ENCODE results near the gene RRP1B.
"Not testable (repeated sequence)": the region's sequence is repeated elsewhere in the genome, so short reads cannot be mapped to it uniquely, and the experiment has no call there.

The RRP1B gene

DNA sequence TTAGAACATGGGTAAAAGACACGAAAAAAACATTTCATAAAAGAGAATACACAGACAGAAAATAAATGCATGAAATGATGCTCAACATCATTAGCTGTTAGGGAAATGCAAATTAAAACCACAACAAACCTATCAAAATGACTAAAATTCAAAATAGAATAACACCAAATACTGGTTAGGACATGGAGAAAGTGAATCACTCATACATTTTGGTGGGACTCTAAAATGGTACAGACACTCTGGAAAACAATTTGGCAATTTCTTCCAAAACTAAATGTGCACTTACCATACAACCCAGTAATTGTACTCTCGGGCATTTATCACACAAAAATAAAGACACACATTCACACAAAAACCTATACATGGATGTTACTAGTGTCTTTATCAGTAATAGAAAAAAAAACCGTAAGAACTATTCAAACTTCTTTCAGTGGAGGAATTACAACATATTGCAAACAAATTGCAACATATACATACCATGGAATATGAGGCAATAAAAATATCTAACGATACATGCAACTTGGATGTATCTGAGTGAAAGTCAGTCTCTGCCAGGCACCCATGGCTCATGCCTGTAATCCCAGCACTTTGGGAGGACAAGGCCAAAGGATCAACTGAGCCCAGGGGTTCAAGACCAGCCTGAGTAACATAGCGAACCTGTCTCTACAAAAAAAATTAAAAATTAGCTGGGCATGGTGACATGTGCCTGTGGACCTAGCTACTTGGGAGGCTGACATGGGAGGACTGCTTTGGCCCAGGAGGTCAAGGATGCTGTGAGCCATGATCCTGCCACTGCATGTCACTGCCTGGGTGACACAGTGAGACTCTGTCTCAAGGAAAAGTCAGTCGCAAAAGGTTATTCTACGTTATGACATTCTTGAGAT lies 19.6 kb upstream of the RRP1B start:
- no peak for DNase-seq (ENCODE audit: low spot score)

DNA sequence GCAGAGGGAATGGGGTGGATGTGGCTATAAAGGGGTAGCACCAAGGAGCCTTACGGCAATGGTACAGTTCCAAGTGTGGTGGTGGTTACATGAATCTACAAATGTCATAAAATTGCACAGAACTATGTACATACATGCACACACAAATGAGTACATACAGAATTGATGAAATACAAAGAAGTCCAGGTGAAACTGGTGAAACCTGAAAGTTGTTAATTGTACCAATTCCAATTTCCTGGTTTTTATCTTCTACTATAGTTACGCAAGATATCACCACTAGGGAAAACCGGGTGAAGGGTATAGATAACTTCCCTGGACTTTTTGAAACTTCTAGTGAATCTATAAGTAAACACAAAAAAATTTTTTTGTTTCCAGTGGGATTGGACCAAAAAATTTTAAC lies 19.0 kb upstream of the RRP1B start:
- no peak for DNase-seq (ENCODE audit: low spot score)

DNA sequence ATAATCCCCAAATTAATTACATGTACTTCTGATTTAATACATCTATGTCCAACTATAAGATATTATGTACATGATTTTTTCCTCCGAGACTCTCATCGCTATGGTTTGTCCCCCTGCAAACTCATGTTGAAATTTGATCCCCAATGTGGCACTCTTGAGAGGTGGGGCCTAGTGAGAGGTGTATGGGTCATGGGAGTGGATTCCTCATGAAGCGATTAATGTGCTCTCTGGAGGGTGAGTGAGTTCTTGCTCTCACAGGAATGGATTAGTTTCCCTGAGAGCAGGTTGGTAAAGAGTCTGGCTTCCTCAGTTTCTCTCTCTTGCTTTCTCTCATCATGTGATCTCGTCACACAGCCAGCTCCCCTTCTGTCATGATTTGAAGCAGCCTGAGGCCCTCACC lies 16.2 kb upstream of the RRP1B start:
- DNase-seq (ENCODE audit: low spot score) = no peak

DNA sequence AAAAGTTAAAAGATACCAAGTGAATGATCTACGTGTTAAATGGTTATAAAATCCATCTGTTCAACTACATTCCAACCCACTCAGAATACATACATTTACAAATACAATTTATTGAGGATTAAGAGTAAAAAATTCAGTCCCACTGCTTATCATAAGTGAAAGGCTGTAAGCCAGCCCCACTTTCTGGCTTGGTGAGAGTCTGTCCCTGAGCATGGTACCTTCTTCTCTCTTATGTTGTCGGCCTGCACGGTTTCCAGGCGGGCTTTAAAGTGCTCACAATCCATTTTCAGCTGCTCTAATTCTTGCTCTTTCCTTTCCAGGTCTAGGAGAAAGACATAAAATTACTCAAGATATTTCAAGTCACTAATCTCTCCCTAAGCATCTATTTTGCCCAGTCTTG lies 15.3 kb upstream of the RRP1B start:
- no peak for DNase-seq (ENCODE audit: low spot score)

DNA sequence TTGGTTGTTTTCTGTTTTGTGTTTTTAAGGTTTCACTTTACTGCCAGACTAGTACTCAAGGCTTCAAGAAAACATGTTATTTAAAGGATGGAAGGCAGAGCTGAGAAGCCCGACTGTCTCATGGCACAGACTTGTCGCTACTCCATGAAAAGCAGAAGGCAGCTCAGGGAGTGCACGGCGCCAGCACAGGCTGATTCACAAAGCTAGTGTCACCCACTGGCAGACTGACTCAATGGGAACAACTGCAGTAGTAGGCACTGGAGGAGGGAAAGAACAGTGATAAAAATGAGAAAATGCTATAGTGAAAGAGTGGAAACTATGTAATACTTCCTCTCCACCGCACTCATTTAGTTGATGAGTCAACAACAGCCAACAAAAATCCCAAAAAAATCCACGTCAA lies 14.8 kb upstream of the RRP1B start:
- DNase-seq (ENCODE audit: low spot score) = no peak

DNA sequence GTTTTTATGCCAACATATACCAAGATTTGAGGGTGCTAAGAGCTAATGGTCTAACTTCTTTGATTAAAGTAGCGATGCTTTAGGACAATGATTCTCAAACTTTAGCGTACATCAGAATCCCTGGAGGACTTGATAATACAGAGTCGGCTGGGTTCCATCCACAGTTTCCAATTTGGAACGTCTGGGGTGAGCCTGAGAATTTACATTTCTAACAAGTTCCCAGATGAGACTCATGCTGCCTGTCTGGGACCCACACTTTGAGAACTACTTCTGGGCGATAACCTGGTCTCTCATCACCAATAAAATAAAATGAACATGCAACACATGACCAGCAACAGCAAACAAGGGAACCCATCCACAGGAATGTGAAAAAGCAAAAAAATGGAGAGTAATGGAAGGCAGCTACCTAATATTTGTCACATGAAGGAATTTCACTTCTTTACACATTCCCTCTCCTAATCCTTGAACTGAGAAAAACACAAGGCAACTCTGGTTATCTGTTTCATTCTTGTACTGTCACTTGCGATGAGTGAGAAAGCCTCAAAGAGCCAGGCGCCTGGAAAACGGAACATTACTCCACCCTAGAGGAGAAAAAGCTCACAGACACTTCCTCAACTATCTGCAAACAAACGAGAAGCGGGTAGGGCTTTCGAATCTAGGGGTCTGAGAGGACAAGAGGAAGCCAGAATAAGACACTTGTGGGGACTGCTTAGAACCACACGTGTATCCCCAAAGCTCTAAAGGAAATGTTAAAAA lies 14.0 kb upstream of the RRP1B start:
- DNase-seq (ENCODE audit: low spot score) = peak; percentile 47

DNA sequence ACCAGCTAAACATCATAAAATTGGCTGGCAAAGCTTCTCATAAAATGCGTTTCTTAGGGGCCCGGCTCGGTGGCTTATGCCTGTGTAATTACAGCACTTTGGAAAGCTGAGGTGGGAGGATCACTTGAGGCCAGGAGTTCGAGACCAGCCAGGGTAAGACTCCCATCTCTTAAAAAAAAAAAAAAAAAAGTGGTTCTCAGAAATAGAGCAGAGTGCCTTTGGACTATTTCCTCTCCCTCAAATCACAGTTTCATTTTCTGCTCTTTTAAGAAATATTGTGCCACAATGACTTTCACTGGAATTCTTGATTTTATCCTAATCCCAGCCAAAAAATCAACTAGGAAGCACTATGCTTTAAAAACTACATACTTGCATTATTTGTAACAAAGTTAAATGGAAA lies 13.4 kb upstream of the RRP1B start:
- no peak for DNase-seq (ENCODE audit: low spot score)

DNA sequence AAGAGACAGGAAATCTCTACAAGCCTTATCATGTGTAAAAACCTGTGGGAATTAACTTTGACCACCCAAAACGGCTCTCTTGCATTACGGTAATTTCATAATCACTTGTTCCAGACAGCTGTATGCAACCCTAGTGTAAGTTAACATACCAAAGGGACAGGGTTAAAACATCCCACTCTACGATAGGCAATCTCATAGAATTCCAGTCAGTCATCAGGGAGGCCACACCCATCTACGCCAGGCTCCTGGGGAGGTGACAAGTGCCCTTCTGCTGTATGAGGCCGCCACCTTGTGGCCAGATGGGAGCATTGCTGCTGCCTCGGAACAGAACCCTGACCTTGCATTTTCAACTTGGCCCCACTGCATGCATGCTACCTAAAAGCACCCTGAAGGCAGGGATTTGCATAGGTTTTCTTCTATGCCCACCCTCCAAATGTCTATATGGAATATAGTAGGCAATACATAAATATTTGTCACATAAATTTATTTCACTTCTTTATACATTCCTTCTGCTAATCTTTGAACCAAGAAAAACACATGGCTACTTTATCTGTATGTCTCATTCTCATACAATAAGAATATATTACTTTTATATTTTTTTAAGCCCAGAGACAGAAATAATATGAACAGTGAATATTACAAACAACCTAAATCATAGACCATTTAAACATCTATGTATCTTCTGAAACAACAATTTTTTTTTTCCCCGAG lies 12.7 kb upstream of the RRP1B start:
- peak; percentile 85 for DNase-seq (ENCODE audit: low spot score)

DNA sequence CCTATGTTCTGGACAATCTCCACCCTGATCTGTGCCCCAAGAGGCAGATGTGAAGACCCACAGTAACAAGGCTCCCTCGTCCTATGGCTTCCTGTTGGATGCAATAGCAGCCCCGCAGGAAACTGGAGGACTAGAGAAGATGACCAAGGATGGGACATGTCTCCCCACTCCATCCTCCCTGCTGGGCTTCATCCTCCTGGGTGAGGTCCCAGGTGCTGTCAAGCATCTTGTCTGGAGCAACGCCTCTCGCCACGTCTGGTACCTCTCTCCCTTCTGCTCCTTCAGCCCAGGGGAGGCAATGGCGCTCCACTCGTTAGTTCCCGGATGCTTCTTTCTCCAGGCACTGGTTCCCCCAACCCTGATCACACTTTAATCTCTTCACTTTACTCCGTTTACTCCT lies 11.2 kb upstream of the RRP1B start:
- no peak for DNase-seq (ENCODE audit: low spot score)

DNA sequence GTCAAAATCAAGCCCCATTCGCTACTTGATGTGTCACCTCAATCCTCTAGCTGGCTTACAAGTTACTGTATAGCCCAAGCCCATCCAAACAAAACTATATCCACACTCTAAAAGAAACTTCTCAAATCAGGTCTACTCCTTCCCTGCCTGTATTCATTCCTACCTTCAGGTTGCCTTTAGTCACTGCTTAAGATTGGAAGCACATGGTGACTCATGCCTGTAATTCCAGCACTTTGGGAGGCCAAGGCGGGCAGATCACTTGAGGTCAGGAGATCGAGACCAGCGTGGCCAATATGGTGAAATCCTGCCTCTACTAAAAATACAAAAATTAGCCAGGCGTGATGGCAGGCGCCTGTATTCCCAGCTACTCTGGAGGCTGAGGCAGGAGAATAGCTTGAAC lies 7.4 kb upstream of the RRP1B start:
- DNase-seq (ENCODE audit: low spot score) = not testable (repeated sequence)

DNA sequence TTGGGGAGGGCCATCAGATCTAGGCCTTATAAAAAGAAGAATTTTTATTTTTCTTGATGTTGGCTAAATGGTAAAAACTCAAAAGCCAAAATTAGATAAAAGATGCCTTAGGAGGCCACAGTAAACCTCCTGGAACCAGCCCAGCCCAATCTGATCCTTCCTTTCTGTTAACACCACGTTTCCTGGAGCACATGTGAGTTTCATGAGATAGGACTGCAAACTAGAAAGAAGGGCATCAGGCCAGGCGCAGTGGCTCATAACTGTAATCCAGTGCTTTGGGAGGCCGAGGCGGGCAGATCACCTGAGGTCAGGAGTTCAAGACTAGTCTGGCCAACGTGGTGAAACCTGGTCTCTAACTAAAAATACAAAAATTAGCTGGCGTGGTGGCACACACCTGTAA lies 6.7 kb upstream of the RRP1B start:
- DNase-seq (ENCODE audit: low spot score) = no peak

DNA sequence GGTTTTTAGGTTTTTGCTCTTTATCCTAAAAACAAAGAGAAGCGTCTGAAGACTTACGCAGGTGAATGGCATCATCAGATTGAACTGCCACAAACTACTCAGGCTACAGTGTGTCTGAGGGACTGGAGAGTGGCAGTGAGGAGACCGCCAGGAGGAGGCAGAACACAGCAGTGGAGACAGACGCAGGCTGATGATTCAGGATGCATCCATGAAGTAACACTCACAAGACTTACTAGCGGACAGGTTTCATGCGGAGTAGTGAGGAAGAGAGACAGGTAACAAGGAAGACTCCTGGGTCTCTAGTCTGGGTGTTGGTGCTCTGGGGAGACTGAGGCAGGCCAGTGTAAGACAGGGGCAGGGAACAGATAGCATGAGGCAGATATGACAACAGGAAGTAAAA lies 5.7 kb upstream of the RRP1B start:
- DNase-seq (ENCODE audit: low spot score) = no peak

DNA sequence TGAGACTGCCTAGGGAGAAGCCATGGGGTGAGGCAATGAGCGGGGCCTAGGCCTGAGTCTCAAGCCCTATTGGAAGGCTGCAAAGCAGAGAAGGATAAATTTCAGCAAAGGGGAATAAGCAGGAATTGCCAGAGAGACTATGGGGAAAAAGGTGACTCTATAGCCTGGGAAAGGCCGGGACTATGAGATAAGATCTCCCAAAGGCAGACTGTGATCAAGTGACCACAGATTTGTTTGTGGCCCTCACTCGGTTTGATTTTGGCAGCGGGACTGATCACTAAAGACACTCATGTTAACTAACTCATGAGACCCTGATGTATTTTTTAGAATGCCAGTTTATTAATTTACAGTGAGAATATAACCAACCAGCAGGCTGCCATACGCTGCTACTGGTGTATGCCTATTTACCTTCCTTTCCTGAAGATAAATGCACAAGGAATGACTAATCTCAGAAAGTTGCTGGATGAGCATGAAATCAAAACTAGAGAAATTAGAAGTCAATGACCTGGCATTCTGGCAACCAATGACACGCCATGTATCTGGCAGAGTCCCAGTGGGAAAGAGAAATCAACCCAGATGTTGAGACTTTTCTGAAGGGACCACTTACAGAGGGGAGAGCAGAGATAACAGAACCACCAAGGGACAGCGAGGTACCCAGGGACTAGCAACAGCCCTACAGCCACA lies 4.4 kb upstream of the RRP1B start:
- no peak for DNase-seq (ENCODE audit: low spot score)

DNA sequence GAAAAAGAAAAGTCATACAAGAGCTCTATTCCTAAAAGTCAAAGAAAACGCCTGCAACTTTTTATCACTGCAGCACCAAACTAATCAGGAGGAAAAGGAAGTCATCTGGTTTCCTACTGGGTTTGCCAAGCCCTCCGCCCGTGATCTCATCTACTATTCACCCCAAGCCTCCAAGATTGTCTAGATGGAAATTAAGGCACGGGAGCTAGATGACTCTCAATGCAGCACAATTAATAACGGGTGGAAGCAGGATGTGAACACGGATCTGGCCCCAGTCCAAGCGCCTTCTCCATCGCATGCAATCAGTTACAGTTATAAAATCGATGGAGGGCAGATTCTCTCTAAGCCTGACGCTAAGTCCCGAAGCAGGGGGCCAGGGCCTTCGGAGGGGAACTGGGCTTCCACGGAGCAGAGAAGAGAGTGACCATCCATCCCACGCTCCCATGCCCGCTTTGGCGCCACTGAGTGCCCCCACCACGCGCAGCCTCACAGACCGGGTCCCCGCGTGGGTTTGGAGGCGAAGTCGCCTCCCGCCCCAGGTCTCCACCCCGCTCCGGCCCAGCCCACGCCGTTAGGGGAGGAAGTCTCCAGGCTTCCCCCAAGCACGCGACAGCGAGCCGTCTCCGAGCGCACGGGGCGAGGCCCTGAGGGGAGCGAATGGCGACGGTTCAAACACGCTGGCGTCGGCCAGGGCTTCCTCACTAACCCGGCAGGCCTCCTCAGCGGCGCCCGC lies 1.8 kb upstream of the RRP1B start:
- DNase-seq (ENCODE audit: low spot score) = no peak

DNA sequence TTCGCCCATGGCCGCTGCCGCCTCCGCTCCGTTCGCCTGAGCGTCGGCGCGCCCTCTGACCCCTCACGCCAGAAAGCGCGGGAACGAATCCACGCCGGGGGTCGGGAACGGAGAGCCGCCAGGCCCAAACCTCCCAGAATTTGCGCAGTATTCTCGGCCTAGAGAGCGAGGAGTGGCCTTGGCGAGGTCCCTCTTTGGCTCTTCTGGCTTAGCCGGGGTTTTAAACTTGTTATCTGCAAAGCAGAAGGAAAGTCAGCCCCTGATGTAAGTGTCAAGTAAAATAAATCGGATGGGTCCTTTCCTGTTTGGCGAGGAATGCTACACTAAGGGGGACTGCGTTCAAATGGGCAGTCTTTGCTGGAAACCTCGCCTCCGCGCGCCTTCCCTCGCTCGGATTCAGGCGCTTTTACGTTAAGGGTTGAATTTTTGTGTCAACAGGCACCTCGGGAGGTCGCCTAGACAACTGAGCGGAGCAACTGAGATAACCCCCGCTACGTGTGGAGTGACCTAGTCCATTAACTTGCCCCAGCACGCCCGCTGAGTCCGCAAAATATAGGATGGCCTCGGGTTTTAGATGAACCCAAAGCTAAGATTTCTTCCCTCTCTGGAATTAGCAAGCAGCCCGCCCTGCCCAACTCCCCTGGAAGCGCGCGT lies 1.1 kb upstream of the RRP1B start:
- DNase-seq (ENCODE audit: low spot score) = no peak

DNA sequence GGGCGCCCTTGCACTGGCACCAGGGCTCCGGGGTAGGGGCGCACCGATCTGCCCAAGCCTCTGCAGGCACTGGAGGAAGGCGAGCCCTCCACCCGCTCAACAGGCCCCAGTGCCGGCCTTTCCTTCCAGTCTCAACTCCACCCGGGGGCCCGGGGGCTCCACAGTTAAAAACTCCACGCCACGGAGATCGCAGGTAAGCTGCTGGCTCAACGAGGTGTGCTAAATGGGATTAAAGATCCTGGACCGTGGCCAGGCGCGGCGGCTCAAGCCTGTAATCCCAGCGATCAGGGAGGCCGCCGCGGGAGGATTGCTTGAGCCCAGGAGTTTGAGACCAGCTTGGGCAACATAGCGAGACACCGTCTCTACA lies 608 bp upstream of the RRP1B start:
- DNase-seq (ENCODE audit: low spot score) = no peak

DNA sequence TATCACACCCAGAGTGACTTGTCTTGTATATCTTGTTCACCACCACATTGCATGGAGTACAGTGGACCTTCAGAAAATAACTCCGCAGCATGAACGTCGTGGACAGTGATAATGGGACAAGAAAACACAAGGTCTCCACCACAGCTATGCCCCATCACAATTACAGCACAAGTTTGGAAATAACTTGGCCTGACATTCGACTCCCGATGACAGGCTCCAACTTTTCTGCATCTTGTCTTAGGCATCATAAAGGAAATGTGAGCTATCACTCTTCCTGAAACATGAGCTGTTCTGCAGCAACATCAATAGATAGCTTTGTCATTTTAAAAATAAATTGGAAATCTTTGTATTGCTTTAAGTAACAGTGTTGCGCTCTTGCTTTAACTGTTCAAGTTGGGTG lies 2.9 kb downstream of the RRP1B start:
- DNase-seq (ENCODE audit: low spot score) = no peak

DNA sequence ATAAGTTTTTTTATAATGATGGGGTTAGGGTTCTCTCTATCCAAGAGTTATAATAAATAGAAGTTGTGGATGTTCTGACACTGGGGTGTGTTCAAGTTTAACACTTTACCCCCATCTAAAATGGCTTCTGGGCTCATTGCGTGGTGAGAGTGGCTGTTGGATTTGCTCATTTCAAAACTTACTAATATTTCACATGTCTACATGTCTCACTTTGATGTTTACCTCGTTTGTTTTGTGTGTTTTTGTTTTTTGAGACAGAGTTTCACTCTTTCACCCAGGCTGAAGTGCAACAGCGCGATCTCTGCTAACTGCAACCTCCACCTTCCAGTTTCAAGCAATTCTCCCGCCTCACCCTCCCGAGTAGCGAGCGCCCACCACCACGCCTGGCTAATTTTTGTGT lies 3.7 kb downstream of the RRP1B start:
- no peak for DNase-seq (ENCODE audit: low spot score)

DNA sequence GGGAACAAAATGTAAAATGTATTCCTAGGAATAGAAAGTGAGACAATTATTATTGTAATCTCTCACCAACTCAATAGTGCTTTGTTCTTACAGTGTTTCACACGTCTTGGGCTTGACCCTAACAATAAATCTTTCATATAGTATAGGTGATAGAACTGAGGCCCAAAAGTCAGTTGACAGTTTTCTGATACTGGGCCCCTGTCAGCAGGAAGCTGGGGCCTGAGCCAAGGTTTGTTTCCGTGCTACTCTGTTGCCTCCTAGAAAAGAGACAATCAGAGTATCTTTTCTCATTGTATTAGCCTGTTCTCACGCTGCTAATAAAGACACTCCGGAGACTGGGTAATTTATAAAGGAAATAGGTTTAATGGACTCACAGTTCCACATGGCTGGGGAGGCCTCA lies 5.0 kb downstream of the RRP1B start:
- no peak for DNase-seq (ENCODE audit: low spot score)

DNA sequence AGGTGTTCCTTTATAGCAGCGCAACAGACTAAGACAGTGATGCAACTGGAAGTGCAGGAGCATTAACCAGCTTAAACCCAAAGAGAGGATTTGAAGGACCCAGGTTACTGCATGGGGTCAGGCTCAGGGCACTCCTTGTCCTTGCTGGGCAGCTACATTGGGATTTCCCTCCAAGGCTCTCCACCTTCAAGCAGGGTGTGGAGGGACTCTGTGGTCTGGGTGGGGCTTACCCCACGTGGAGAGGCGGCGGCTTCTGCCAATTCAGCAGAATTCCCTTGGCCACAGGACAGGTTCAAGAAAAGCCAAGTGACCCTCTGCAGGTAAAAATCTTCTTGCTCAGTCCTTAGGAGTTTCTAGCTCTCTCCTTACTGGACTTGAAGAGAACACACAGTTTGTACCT lies 6.5 kb downstream of the RRP1B start:
- DNase-seq (ENCODE audit: low spot score) = no peak

DNA sequence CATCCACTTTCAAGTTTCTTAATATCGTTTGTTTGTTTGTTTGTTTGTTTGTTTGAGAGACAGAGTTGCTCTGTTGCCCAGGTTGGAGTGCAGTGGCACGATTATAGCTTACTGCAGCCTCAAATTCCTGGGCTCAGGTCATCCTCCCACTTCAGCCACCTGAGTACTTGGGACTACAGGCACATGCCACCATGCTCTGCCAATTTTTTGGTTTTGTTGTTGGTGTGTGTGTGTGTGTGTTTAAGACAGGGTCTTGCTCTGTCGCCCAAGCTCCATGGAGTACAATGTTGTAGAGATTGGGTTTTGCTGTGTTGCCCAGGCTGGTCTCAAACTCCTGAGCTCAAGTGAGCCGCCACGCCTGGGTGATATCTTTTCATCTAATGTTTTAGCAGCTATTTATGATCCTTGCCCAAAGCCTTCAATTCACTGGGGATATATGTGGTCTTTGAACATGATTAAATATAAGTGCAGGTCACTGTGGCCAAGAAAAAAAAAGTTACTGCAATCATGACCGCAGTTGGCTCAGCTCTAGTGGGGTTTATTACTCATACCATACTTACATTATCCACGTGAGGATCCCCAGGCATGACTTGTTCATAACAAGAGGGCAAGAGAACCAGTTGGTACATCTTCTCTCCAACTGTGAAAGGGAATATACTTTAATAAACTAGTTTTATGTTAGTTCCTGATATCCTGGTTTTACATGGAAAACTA lies 8.0 kb downstream of the RRP1B start:
- no peak for DNase-seq (ENCODE audit: low spot score)

Data from HuH-7.5 (cell line).